ENCODE data around the gene HIBCH.
"Not testable (repeated sequence)": the region's sequence is repeated elsewhere in the genome, so short reads cannot be mapped to it uniquely, and the experiment has no call there.

The HIBCH gene

DNA sequence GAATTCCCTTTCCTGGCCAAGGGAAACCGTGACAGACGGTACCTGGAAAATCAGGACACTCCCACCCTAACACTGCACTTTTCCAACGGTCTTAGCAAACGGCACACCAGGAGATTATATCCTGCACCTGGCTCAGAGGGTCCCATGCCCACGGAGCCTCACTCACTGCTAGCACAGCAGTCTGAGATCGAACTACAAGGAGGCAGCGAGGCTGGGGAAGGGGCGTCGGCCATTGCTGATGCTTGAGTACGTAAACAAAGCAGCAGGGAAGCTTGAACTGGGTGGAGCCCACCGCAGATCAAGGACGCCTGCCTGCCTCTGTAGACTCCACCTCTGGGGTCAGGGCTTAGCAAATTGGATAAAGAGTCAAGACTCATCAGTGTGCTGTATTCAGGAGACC, 95.6 kb downstream of the HIBCH start:
- not testable (repeated sequence) for DNase-seq

DNA sequence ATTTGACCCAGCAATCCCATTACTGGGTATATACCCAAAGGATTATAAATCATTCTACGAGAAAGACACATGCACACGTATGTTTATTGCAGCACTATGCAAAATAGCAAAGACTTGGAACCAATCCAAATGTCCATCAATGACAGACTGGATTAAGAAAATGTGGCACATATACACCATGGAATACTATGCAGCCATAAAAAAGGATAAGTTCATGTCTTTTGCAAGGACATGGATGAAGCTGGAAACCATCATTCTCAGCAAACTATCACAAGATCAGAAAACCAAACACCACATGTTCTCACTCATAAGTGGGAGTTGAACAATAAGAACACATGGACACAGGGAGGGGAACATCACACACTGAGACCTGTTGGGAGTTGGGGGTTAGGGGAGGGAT, 96.9 kb downstream of the HIBCH start:
- not testable (repeated sequence) for DNase-seq

- no peak for DNase-seq
Measured at GRCh38 chr2:190221429-190221828, 98.2 kb downstream of the HIBCH start.

GRCh38 chr2:190219186-190219585, 100.4 kb downstream of the HIBCH start:
- DNase-seq, result no peak

DNA sequence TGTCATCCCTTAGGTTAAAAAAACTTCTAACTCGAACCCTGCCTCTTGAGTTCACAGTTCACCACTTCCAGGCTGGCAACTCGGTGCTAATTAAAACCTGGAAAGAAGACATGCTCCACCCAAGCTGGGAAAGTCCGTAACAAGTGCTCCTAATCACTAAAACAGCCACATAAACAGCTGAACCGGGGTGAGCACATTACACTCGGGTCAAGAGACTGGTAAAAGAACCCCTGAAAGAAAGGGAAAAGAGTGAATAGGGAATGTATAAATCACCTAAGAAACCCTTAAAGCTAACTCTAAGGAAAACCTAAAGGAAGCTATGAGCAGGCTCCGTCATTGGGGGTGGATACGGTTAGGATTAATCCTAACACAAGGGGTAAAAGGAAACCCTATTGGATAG, 102.0 kb downstream of the HIBCH start:
- no peak for DNase-seq

DNA sequence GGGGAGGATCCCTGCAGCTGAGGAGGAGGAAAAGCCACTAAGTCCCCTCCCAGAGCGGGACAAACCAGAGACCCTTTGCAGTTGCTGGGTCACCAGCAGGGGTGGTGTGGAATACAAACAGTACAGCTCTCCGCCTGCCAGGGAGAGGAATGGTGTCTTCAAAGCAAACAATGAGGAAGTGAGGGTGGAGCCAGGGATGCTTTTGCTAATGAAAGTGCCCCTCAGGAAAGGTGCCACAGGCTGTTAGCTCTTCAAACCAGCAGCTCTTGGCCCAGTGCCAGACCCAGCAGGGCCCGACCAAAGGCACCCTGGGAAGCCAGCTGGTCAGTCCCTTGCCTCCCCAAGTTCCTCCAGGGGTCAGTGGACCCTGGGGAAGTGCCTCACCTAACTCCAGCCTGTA, 102.8 kb downstream of the HIBCH start:
- no peak for DNase-seq

- no peak for DNase-seq
Measured at GRCh38 chr2:190215620-190216019, 104.0 kb downstream of the HIBCH start.

DNA sequence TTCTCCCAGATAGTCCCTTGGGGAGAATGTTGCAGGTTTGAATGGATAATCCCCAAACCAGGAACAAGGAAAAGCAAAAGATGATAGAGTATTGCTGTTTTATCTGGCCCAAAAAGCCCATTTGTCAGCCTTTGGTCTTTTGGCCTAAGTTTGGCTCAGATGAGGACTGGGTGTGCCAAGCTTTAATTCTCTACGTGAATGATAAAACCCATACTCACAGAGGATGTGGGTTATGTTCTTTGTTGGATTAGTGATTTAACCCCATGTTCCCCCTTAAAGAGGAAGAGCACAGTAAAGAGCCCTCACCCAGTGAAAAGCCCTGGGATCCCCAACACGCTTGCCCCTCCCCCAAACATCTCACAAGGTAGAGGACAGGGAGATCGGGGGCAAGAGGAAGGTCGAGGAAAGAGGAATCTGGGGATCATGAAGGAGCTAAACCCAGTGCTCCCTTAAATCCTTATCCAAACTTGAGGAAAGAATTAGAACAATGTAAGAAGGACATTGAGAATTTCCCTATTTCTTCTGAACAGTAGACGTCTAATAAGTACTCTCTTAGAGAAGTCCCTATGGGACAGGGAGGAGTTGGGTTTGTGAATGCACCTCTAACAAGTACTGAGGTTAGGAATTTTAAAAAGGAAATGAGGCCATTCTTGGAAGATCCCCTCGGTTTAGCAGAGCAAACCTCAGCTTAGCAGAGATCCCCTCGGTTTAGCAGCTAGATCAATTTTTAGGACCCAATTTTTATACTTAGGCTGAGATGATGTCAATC, 105.0 kb downstream of the HIBCH start:
- no peak for DNase-seq

- DNase-seq, result no peak
Measured at GRCh38 chr2:190213441-190214335, 105.9 kb downstream of the HIBCH start.

DNA sequence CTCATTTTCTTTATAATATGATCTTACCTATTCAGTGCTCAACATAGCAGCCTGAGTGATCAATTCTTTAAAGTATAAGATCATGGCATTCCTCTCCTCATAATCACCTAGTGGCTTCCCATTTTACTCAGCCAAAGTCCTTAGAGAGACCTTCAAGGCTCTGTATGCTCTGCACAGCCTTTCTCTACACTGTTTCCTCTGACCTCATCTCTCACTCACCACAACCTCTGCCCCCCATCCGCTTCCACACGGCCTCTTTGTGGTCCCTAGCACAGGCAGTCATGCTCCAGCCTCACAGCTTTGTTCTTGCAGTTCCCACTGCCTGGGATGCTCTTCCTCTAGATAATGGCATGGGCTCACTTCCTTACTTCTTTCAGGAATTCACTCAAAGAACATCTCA, 109.2 kb downstream of the HIBCH start:
- DNase-seq, result no peak

DNA sequence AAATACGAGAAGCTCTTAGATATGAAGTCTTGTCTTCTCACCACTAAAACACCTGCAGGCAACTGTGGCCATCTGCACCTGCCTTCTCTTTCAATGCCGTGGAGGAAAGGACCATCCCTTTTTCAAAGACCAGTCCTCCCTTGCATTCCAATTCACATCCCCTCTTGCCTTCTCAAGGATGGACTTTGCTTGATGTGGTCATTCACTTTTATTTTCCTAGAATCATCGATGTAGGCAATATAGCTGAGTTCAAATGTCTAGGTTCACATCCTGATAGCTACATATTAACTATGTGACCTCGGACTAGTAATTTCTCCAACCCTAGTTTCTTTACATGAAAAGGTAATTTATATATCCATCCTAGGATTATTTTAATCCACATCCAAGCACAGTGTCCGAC, 110.1 kb downstream of the HIBCH start:
- no peak for DNase-seq

- no peak for DNase-seq
Measured at GRCh38 chr2:190207930-190208329, 111.7 kb downstream of the HIBCH start.

- DNase-seq, result no peak
Measured at GRCh38 chr2:190205657-190206056, 114.0 kb downstream of the HIBCH start.

DNA sequence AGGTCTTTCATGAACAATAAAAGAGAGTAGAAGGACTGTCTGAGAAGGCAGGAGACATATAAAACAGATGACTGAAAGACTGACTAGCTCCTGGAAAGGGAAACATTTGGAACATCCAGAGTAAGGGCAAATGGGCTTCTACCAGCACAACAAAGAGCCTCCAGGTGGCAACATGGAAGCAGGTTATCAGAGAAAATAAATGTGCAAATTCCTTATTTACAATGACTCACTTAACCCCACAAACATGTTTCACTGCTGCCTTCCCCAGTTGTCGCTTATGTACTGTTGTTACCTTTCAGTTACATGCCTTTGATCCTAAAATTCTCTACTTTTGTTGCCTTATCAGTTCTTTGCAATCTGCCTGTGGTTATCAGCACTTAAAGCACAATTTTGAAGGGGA, 117.0 kb downstream of the HIBCH start:
- no peak for DNase-seq

GRCh38 chr2:190202018-190202417, 117.6 kb downstream of the HIBCH start:
- DNase-seq, result no peak

DNA sequence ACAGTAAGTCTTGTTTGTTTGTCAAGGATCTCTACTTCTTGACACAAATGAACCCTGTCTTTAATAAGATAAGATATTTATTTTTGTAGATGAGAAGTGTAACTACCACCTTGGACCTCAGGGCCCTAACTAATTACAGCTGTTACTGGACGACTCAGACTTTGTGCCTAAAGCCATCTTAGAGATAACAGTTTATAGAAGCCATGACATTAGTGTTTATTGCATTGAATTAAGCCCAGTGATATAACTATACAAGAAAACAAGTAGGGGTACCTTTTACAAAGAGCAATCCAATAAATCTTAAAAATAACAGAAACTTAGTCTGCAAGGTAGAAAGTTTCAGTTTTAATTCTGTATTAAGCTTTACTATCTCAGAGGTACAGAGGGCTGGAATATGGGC, 119.0 kb downstream of the HIBCH start:
- DNase-seq, result no peak

DNA sequence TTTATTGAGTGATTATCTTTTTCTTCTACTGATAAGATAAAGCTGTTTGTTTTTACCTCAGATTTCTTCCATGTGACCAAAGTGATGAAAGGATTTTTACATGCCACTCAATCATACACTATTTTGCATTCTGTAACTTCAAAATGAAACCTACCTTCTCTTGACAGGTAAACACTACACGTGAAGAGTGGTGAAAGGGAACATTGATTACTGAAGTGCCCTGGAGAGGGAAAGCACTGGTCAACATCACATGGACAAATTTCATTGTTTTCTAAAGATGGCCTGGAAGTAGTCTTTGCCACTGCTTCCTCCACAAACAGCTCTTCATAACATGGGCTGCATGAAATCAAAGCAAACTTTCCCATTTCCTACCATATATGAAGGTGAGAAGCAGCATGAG, 120.1 kb downstream of the HIBCH start:
- no peak for DNase-seq

DNA sequence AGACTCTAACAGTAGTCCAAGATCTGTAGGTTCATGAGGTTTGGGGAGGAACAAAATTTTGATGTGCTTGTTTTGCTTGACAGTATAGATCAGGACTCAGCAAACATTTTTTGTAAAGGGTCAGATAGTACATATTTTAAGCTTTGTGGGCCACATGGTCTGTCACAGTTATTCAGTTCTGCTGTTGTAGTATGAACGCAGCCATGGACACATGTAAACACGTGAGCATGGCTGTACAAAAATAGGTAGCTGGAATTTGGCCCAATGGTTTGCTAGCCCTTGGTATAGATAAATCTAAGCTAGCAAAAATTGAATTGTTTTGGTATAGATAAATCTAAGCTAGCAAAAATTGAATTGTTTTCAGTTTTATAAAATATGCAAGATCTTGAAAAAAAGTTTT, 120.5 kb downstream of the HIBCH start:
- DNase-seq, result no peak

- no peak for DNase-seq
Measured at GRCh38 chr2:190197143-190197720, 122.4 kb downstream of the HIBCH start.

GRCh38 chr2:190190507-190191162, 129.0 kb downstream of the HIBCH start:
- DNase-seq, result no peak

DNA sequence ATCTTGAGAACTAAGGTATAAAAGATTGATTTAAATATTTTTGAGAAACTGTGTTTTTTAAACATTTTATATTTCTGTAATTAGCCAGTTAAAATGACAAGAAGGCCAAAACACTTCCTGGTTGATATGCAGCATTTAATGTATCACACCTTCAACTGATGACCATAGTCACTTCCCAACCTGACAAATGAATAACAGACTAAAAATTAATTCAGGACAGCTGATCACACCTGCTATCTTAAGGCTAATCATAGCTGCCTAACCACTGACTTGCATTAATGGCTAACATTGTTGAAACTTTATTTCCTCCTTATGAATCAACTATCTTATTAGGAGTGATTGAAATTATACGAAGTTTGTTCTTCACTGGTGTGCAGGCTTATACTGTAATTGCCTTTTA, 131.3 kb downstream of the HIBCH start:
- no peak for DNase-seq

DNA sequence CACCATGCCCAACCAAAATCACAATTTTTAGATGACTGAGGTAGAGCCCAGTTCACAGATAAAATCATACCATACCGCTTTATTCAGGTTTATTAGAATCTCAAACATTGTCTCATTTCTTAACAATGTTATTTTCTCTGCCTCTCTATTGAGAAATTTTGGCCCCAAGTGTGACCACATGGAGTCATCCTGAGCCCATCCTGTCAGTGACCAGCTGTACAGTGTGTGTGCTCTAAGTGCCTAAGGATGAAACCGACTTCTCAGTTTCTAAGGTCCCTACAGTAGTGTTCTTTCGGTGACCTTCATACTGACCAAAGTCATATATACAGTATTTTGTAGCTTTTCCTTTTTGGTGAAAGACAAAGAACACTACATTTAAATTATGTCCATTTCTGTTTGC, 133.4 kb downstream of the HIBCH start:
- no peak for DNase-seq

DNA sequence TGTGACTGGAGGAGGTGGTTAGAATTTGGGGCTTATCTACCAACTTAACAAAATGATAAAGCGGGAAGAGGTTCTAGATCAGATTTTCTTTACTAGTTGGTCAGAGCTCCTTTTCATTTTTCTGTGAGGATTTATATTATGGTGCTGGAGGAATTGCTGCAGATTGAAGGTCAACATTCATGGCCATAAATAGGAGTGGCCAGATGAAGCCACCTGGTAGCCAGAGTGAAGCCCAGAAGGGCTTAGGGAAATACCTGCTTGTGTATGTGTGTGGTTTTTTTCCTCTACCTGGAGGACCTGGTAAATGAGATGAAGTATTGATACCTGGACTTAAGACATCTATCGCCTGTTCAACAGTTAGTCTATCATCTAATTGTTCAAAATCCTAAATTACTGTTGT, 134.2 kb downstream of the HIBCH start:
- DNase-seq, result no peak

Data from AML-193 (cell line).